HL-60 (cell line): ENCODE results near the gene IRX2.

Experiments
- GABPA ChIP-seq: IDR thresholded peaks from 2 replicates; pipeline ENCODE4 v1.6.1; 2012; ENCODE audit warnings: low read depth
- POLR2AphosphoS5 ChIP-seq: IDR thresholded peaks from 2 replicates; pipeline ENCODE4 v1.6.1; 2012; ENCODE audit warnings: low read depth
- SPI1 ChIP-seq: IDR thresholded peaks from 2 replicates; pipeline ENCODE4 v1.6.1; 2012; ENCODE audit warnings: low read depth, mild to moderate bottlenecking, borderline replicate concordance
- TF ChIP-seq, protein P1 (sequence below): IDR thresholded peaks from one replicate; pipeline ENCODE4 v1.5.1; 2011; ENCODE audit warnings: low read length, control low read depth, inconsistent platforms; ENCODE audit not compliant: insufficient read depth
- TF ChIP-seq, protein P2 (sequence below): IDR thresholded peaks from 2 replicates; pipeline ENCODE4 v1.6.1; 2012; ENCODE audit warnings: low read depth; ENCODE audit not compliant: insufficient replicate concordance

DNA sequence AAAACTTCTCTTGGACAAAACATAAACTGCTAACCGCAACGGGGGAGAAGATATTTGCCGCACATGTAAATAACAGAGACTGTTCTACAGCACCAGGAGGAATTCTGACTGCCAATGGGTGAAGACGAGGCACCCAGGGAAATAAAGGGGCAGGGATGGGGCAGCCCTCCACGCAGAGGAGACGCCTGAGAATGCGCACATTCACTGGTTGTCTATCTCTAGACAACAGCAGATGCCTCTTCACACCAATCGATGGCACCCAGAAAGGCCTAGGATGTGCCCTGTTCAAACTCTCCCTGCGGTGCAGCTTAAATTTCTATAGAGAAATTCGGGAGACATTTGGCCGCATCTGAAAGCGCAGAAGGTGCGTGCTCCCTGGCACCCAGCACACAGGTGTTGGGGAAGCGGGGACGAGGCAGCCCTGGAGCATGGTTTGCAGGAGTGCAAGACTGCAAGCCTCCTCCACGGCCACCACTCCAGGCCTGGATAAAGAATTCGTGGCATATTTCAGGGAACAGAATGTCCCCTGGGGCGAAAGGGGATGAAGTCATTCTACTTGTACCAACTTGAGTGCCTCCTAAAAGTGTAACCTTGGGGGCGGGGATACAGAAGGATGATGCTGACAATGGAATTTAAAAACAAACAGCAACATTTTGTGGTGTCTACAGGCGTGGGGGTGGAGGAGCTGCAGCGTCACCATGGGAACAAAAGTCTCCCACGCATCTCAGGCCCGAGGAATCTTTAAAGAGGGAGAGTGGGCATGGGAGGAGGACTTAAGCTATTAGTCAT, 6.3 kb upstream of the IRX2 start:
- TF ChIP-seq, protein P1, sequence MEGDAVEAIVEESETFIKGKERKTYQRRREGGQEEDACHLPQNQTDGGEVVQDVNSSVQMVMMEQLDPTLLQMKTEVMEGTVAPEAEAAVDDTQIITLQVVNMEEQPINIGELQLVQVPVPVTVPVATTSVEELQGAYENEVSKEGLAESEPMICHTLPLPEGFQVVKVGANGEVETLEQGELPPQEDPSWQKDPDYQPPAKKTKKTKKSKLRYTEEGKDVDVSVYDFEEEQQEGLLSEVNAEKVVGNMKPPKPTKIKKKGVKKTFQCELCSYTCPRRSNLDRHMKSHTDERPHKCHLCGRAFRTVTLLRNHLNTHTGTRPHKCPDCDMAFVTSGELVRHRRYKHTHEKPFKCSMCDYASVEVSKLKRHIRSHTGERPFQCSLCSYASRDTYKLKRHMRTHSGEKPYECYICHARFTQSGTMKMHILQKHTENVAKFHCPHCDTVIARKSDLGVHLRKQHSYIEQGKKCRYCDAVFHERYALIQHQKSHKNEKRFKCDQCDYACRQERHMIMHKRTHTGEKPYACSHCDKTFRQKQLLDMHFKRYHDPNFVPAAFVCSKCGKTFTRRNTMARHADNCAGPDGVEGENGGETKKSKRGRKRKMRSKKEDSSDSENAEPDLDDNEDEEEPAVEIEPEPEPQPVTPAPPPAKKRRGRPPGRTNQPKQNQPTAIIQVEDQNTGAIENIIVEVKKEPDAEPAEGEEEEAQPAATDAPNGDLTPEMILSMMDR: no peak
- TF ChIP-seq GABPA: no peak
- TF ChIP-seq, protein P2, sequence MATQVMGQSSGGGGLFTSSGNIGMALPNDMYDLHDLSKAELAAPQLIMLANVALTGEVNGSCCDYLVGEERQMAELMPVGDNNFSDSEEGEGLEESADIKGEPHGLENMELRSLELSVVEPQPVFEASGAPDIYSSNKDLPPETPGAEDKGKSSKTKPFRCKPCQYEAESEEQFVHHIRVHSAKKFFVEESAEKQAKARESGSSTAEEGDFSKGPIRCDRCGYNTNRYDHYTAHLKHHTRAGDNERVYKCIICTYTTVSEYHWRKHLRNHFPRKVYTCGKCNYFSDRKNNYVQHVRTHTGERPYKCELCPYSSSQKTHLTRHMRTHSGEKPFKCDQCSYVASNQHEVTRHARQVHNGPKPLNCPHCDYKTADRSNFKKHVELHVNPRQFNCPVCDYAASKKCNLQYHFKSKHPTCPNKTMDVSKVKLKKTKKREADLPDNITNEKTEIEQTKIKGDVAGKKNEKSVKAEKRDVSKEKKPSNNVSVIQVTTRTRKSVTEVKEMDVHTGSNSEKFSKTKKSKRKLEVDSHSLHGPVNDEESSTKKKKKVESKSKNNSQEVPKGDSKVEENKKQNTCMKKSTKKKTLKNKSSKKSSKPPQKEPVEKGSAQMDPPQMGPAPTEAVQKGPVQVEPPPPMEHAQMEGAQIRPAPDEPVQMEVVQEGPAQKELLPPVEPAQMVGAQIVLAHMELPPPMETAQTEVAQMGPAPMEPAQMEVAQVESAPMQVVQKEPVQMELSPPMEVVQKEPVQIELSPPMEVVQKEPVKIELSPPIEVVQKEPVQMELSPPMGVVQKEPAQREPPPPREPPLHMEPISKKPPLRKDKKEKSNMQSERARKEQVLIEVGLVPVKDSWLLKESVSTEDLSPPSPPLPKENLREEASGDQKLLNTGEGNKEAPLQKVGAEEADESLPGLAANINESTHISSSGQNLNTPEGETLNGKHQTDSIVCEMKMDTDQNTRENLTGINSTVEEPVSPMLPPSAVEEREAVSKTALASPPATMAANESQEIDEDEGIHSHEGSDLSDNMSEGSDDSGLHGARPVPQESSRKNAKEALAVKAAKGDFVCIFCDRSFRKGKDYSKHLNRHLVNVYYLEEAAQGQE: no peak
- no peak for TF ChIP-seq POLR2AphosphoS5
- no peak for TF ChIP-seq SPI1
